SK-N-SH treated with all-trans-retinoic acid at 6 μM for 48 hours (cell line): ENCODE results near the gene CYB5RL.

Experiments used
- ATAC-seq: fragments of 200-7000 bp; cut with Tn5 transposase; 3 replicates; pipeline ENCODE4 v1.9.1; 2020; ENCODE audit warnings: mild to moderate bottlenecking, moderate library complexity
- BACH2 ChIP-seq: fragments of 250-450 bp; sonication (Bioruptor Pico); IDR thresholded peaks from 2 replicates; pipeline ENCODE4 v1.9.0; 2021; ENCODE audit warnings: mild to moderate bottlenecking, borderline replicate concordance
- CREB5 ChIP-seq: fragments of 250-450 bp; sonication (Bioruptor Pico); IDR thresholded peaks from 2 replicates; pipeline ENCODE4 v1.5.1; 2020; ENCODE audit warnings: low read depth, mild to moderate bottlenecking, moderate library complexity
- CSDC2 ChIP-seq: fragments of 250-450 bp; sonication (Bioruptor Pico); IDR thresholded peaks from 2 replicates; pipeline ENCODE4 v1.5.0; 2020; ENCODE audit warnings: mild to moderate bottlenecking, moderate library complexity
- GLIS3 ChIP-seq: fragments of 250-450 bp; sonication (Bioruptor Pico); IDR thresholded peaks from 2 replicates; pipeline ENCODE4 v1.5.0; 2020; ENCODE audit warnings: mild to moderate bottlenecking, moderate library complexity
- ISL1 ChIP-seq: fragments of 250-450 bp; sonication (Bioruptor Pico); IDR thresholded peaks from 2 replicates; pipeline ENCODE4 v2.1.2; 2022; ENCODE audit warnings: mild to moderate bottlenecking, moderate library complexity
- OSR1 ChIP-seq: fragments of 250-450 bp; sonication (Bioruptor Pico); IDR thresholded peaks from 2 replicates; pipeline ENCODE4 v1.8.0; 2022; ENCODE audit warnings: moderate library complexity, mild to moderate bottlenecking, inconsistent platforms
- PATZ1 ChIP-seq: fragments of 250-450 bp; sonication (Bioruptor Pico); IDR thresholded peaks from 2 replicates; pipeline ENCODE4 v1.8.0; 2020; ENCODE audit warnings: mild to moderate bottlenecking, moderate library complexity, borderline replicate concordance
- POU6F1 ChIP-seq: fragments of 250-450 bp; sonication (Bioruptor Pico); IDR thresholded peaks from 2 replicates; pipeline ENCODE4 v1.8.0; 2021; ENCODE audit warnings: low read depth, mild to moderate bottlenecking, moderate library complexity, borderline replicate concordance
- PPARA ChIP-seq: fragments of 250-450 bp; sonication (Bioruptor Pico); IDR thresholded peaks from 2 replicates; pipeline ENCODE4 v1.5.0; 2020; ENCODE audit warnings: mild to moderate bottlenecking, borderline replicate concordance
- RARB ChIP-seq: fragments of 250-450 bp; sonication (Bioruptor Pico); IDR thresholded peaks from 2 replicates; pipeline ENCODE4 v1.8.0; 2021; ENCODE audit warnings: mild to moderate bottlenecking, moderate library complexity
- SNAI2 ChIP-seq: fragments of 250-450 bp; sonication (Bioruptor Pico); IDR thresholded peaks from 2 replicates; pipeline ENCODE4 v1.5.0; 2020; ENCODE audit warnings: mild to moderate bottlenecking, moderate library complexity
- TCF4 ChIP-seq: fragments of 250-450 bp; sonication (Bioruptor Pico); IDR thresholded peaks from 2 replicates; pipeline ENCODE4 v1.8.0; 2021; ENCODE audit warnings: mild to moderate bottlenecking, moderate library complexity, borderline replicate concordance
- TOX ChIP-seq: fragments of 250-450 bp; sonication (Bioruptor Pico); IDR thresholded peaks from 2 replicates; pipeline ENCODE4 v1.8.0; 2021; ENCODE audit warnings: mild to moderate bottlenecking, moderate library complexity, borderline replicate concordance
- TSHZ2 ChIP-seq: fragments of 250-450 bp; sonication (Bioruptor Pico); IDR thresholded peaks from 2 replicates; pipeline ENCODE4 v1.5.0; 2020; ENCODE audit warnings: mild to moderate bottlenecking, moderate library complexity
- ZC3H10 ChIP-seq: fragments of 250-450 bp; sonication (Bioruptor Pico); IDR thresholded peaks from 2 replicates; pipeline ENCODE4 v1.5.1; 2021; ENCODE audit warnings: mild to moderate bottlenecking, moderate library complexity
- ZFP3 ChIP-seq: fragments of 250-450 bp; sonication (Bioruptor Pico); IDR thresholded peaks from 2 replicates; pipeline ENCODE4 v1.5.0; 2020; ENCODE audit warnings: mild to moderate bottlenecking, moderate library complexity
- ZFP30 ChIP-seq: fragments of 450-650 bp; formaldehyde crosslinking; IDR thresholded peaks from 2 replicates; pipeline ENCODE4 v1.5.0; 2022; ENCODE audit warnings: mild to moderate bottlenecking, moderate library complexity
- ZNF565 ChIP-seq: fragments of 450-650 bp; formaldehyde crosslinking; conservative IDR thresholded peaks from 2 replicates; pipeline ENCODE4 v1.5.0; 2020; ENCODE audit warnings: low read depth, mild to moderate bottlenecking, moderate library complexity
- ZNF70 ChIP-seq: fragments of 450-650 bp; formaldehyde crosslinking; IDR thresholded peaks from 2 replicates; pipeline ENCODE4 v1.5.0; 2020; ENCODE audit warnings: mild to moderate bottlenecking, moderate library complexity
- ZNF8 ChIP-seq: fragments of 450-650 bp; formaldehyde crosslinking; IDR thresholded peaks from 2 replicates; pipeline ENCODE4 v1.5.0; 2020; ENCODE audit warnings: mild to moderate bottlenecking, moderate library complexity

Gene CYB5RL

GRCh38 chr1:54188291-54188690 lies 11.5 kb downstream of the CYB5RL start (continued):
- TF ChIP-seq PATZ1 (no peak), OSR1 (no peak), ZNF70 (CRISPR knock-in tag) (no peak), SNAI2 (CRISPR knock-in tag) (no peak), ZFP3 (CRISPR knock-in tag) (no peak)

- TF ChIP-seq ZC3H10 (no peak), CSDC2 (CRISPR knock-in tag) (no peak), TSHZ2 (CRISPR knock-in tag) (no peak), ZFP30 (CRISPR knock-in tag) (no peak), BACH2 (CRISPR knock-in tag) (no peak), TOX (no peak), CREB5 (CRISPR knock-in tag) (no peak), TCF4 (CRISPR knock-in tag) (no peak), PPARA (CRISPR knock-in tag) (no peak), SNAI2 (CRISPR knock-in tag) (no peak), ZFP3 (CRISPR knock-in tag) (no peak), OSR1 (no peak), ZNF565 (CRISPR knock-in tag) (no peak), GLIS3 (CRISPR knock-in tag) (no peak)
- TF ChIP-seq, all 23 proteins: peak for 0
- ATAC-seq = no peak
These were observed 13.8 kb downstream of the CYB5RL start for GRCh38 chr1:54186056-54186455.

GRCh38 chr1:54180701-54181360 lies 19.0 kb downstream of the CYB5RL start:
- TF ChIP-seq PPARA (CRISPR knock-in tag) (no peak), ZNF8 (CRISPR knock-in tag) (no peak), ZFP30 (CRISPR knock-in tag) (no peak), CSDC2 (CRISPR knock-in tag) (no peak), ZFP3 (CRISPR knock-in tag) (no peak), RARB (no peak), GLIS3 (CRISPR knock-in tag) (no peak), OSR1 (no peak), ZC3H10 (no peak), TOX (no peak), ISL1 (no peak), CREB5 (CRISPR knock-in tag) (no peak), POU6F1 (CRISPR knock-in tag) (no peak), ZNF70 (CRISPR knock-in tag) (no peak), ZNF565 (CRISPR knock-in tag) (no peak), PATZ1 (no peak)
- ATAC-seq = no peak
